GM19467 (cell line): ENCODE data around the gene HDC.
A peak's percentile ranks its signal among the peaks of the same experiment; 100 is the strongest.

Source experiments
- ATAC-seq: cut with Tn5 transposase; IDR thresholded peaks from one replicate; pipeline ENCODE4 v1.9.1; 2021; ENCODE audit warnings: mild to moderate bottlenecking, moderate library complexity; ENCODE audit not compliant: unreplicated experiment

Gene HDC

GRCh38 chr15:50256188-50257041 is 9.1 kb downstream of the HDC start:
- no peak for ATAC-seq

- no peak for ATAC-seq
These were observed 13.0 kb downstream of the HDC start for GRCh38 chr15:50252556-50252955.

GRCh38 chr15:50251638-50252182 is 13.8 kb downstream of the HDC start:
- no peak for ATAC-seq

- ATAC-seq: no peak
These were observed 14.6 kb downstream of the HDC start for GRCh38 chr15:50250760-50251394.

GRCh38 chr15:50249704-50250103 is 15.8 kb downstream of the HDC start:
- ATAC-seq: no peak

GRCh38 chr15:50248994-50249582 is 16.4 kb downstream of the HDC start:
- no peak for ATAC-seq

- peak; percentile 95 for ATAC-seq
These were observed 17.5 kb downstream of the HDC start for GRCh38 chr15:50247819-50248655.

GRCh38 chr15:50246631-50247030 is 18.9 kb downstream of the HDC start:
- ATAC-seq: no peak

- no peak for ATAC-seq
These were observed 20.4 kb downstream of the HDC start for GRCh38 chr15:50244959-50245624.

GRCh38 chr15:50244153-50244552 is 21.4 kb downstream of the HDC start:
- no peak for ATAC-seq

GRCh38 chr15:50241684-50242450 is 23.7 kb downstream of the HDC start:
- ATAC-seq: no peak

- ATAC-seq: no peak
These were observed 27.3 kb downstream of the HDC start for GRCh38 chr15:50238255-50238654.

GRCh38 chr15:50236433-50236832 is 29.1 kb downstream of the HDC start:
- ATAC-seq: no peak

- ATAC-seq: no peak
These were observed 29.7 kb downstream of the HDC start for GRCh38 chr15:50235794-50236193.

GRCh38 chr15:50234764-50235163 is 30.8 kb downstream of the HDC start:
- no peak for ATAC-seq

- no peak for ATAC-seq
These were observed 32.3 kb downstream of the HDC start for GRCh38 chr15:50233192-50233736.

- no peak for ATAC-seq
These were observed 32.7 kb downstream of the HDC start for GRCh38 chr15:50232791-50233190.

GRCh38 chr15:50231761-50232160 is 33.8 kb downstream of the HDC start:
- no peak for ATAC-seq

GRCh38 chr15:50229336-50229735 is 36.2 kb downstream of the HDC start:
- no peak for ATAC-seq
